BE2C (cell line): ENCODE data around the gene CCR7.

Source experiments
- DNase-seq: peaks from one replicate; pipeline ENCODE4 v3.0.0-alpha.2; 2020
- H3K27me3 ChIP-seq: fragments of 250-450 bp; sonication (Bioruptor Pico); 2 replicates; pipeline ENCODE4 v1.5.1; 2020; ENCODE audit warnings: mild to moderate bottlenecking
- H3K36me3 ChIP-seq: fragments of 250-450 bp; sonication (Bioruptor Pico); 2 replicates; pipeline ENCODE4 v1.5.1; 2020; ENCODE audit warnings: mild to moderate bottlenecking
- H3K4me1 ChIP-seq: fragments of 250-450 bp; sonication (Bioruptor Pico); 2 replicates; pipeline ENCODE4 v1.5.1; 2020
- H3K4me3 ChIP-seq: 2 replicates; pipeline ENCODE4 v1.5.1; 2011; ENCODE audit warnings: low read depth, low read length
- H3K9me3 ChIP-seq: fragments of 250-450 bp; sonication (Bioruptor Pico); 2 replicates; pipeline ENCODE4 v1.5.1; 2020
- TF ChIP-seq, protein P1 (sequence below): IDR thresholded peaks from 2 replicates; pipeline ENCODE4 v1.5.1; 2012; ENCODE audit warnings: mild to moderate bottlenecking, low read depth, low read length

Gene CCR7

DNA sequence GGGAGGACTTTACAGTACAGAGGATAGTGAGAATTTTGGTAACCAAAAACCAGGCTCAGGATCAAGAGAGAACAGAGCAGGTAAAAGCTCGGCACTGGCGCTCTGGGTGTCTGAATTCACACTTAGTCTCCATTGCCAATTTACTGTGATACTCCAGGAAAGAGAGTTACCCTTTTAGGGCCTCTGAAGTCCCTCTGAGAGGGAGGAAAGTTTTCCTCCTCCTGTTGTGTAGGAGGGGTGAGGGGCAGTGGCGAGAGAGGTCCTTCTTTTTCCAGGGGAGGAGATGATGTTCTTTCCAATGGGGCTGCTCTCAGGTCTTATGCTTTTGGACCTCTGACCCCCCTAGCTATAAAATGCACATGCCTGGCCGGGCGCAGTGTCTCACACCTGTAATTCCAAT lies 58.5 kb downstream of the CCR7 start:
- DNase-seq, result no peak
- Histone ChIP-seq H3K4me3 (no peak overlapping the region), H3K36me3 (no peaks in the 10 kb centered on the region), H3K9me3 (no peaks in the 10 kb centered on the region), H3K27me3 (no peaks in the 10 kb centered on the region), H3K4me1 (no peaks in the 10 kb centered on the region)
- TF ChIP-seq, protein P1, sequence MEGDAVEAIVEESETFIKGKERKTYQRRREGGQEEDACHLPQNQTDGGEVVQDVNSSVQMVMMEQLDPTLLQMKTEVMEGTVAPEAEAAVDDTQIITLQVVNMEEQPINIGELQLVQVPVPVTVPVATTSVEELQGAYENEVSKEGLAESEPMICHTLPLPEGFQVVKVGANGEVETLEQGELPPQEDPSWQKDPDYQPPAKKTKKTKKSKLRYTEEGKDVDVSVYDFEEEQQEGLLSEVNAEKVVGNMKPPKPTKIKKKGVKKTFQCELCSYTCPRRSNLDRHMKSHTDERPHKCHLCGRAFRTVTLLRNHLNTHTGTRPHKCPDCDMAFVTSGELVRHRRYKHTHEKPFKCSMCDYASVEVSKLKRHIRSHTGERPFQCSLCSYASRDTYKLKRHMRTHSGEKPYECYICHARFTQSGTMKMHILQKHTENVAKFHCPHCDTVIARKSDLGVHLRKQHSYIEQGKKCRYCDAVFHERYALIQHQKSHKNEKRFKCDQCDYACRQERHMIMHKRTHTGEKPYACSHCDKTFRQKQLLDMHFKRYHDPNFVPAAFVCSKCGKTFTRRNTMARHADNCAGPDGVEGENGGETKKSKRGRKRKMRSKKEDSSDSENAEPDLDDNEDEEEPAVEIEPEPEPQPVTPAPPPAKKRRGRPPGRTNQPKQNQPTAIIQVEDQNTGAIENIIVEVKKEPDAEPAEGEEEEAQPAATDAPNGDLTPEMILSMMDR, result no peak
